ENCODE results near the gene PSIP1. TPM values are rescaled to one million over a fixed set of nuclear protein-coding genes. Genes with fewer than 3 reads are reported as not detected.

The PSIP1 gene
- total and polyA plus RNA-seq, 12 donors: 13.6 to 31.7 (median 21.3) TPM

DNA sequence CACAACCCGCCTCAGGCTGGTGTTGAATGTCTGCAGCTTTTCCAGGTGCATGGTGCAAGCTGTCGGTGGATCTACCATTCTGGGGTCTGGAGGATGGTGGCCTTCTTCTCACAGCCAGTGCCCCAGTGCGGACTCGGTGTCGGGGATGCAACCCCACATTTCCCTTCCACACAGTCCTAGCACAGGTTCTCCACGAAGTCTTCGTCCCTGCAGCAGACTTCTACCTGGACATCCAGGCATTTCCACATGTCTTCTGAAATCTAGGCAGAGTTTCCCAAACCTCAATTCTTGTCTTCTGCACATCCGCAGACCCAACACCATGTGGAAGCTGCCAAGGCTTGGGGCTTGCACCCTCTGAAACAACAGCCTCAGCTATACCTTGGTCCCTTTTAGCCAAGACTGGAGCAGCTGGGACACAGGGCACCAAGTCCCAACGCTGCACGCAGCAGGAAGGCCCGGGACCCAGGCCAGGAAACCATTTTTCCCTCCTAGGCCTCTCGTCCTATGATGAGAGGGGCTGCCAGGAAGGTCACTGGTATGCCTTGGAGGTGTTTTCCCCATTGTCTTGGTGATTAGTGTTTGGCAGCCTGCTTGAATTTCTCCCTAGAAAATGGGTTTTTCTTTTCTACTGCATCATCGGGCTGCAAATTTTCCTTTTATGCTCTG, 18.2 kb downstream of the PSIP1 start:
- Histone ChIP-seq H3K36me3 (peaks cover 0 to 45% (median 0%) of the 10 kb centered on the region in 9 donors), H3K27ac (no peak overlapping the region), H3K4me3 (no peak overlapping the region), H3K4me1 (peaks cover 0 to 10% (median 0%) of the 10 kb centered on the region in 9 donors), H3K9me3 (no peaks in the 10 kb centered on the region), H3K27me3 (no peaks in the 10 kb centered on the region)
- DNase-seq (no peak), ATAC-seq (no peak)
- TF ChIP-seq, protein P1, sequence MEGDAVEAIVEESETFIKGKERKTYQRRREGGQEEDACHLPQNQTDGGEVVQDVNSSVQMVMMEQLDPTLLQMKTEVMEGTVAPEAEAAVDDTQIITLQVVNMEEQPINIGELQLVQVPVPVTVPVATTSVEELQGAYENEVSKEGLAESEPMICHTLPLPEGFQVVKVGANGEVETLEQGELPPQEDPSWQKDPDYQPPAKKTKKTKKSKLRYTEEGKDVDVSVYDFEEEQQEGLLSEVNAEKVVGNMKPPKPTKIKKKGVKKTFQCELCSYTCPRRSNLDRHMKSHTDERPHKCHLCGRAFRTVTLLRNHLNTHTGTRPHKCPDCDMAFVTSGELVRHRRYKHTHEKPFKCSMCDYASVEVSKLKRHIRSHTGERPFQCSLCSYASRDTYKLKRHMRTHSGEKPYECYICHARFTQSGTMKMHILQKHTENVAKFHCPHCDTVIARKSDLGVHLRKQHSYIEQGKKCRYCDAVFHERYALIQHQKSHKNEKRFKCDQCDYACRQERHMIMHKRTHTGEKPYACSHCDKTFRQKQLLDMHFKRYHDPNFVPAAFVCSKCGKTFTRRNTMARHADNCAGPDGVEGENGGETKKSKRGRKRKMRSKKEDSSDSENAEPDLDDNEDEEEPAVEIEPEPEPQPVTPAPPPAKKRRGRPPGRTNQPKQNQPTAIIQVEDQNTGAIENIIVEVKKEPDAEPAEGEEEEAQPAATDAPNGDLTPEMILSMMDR (IDR thresholded peaks at IDR 0.05): no peak
- intact Hi-C loops (cut with DNase I): loop anchor here in 2 of 10 donors (5.0 to 10.0 kb wide), 2 partner anchors 50 to 178 kb away; no protein-coding TSS in a partner anchor
- WGBS, 2 donors: 87 to 96% methylated on average over 13 of the region's 13 CpGs

DNA sequence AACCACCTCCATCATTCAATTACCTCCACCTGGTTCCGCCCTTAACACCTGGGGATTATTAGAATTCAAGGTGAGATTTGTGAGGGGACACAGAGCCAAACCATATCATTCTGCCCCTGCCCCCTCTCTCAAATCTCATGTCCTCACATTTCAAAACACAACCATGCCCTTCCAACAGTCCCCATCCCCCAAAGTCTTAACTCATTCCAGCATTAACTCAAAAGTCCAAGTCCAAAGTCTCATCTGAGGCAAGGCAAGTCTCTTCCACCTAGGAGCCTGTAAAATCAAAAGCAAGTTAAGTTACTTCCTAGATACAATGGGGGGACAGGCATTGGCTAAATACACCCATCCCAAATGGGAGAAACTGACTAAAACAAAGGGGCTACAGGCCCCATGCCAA, 18.8 kb downstream of the PSIP1 start:
- H3K27me3 ChIP-seq: no peaks in the 10 kb centered on the region
- H3K4me1 ChIP-seq: peaks cover 0 to 10% (median 0%) of the 10 kb centered on the region in 9 donors
- intact Hi-C loops (cut with DNase I): loop anchor here in 2 of 10 donors (5.0 to 10.0 kb wide), 2 partner anchors 50 to 177 kb away; no protein-coding TSS in a partner anchor
- no peaks in the 10 kb centered on the region for H3K9me3 ChIP-seq
- no peak for ATAC-seq
- peaks cover 0 to 52% (median 0%) of the 10 kb centered on the region in 9 donors for H3K36me3 ChIP-seq
- no peak for DNase-seq
- H3K27ac ChIP-seq: no peak overlapping the region
- WGBS, 2 donors: 100% methylated on average over 1 of the region's 1 CpG
- H3K4me3 ChIP-seq: no peak overlapping the region
- TF ChIP-seq, protein P1 (IDR thresholded peaks at IDR 0.05): no peak

DNA sequence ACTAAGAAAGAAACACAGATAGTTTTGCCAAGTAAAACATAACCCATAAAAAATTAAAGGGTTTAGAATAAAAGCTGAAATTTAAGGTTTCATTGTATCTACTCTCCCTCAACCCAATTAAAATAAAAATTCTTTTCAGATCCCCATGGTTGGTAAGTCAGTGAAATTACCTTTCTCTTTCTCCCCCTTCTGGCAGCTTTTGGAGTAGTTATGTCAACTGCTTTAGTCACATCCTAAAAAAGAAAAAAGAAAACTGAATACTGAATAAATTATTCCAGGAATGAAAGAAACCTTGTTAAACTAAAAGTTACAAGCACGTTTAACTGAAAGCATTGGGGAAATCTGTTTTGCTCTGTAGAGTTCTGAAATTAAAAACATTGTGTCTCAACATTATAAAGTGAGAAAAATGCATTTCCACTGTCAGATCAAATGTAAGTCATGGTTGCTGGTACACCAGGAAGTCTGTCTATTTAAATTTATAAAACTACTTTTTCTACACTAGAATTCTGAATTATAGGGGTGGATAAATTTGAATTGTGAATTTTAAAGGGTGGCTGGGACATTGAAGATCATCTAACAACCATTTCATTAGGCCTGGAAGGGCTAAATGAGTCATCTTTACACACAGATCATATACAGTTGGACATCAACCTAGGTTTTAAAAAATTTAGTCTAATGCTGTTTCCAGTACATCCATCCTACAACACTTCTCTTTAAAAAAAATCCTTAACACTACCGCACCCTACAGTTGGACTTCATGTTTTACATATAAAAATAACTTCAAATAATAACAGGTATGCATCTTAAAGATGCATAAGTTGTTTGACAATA, 24.7 kb downstream of the PSIP1 start:
- Histone ChIP-seq H3K9me3 (no peaks in the 10 kb centered on the region), H3K27me3 (no peaks in the 10 kb centered on the region), H3K4me3 (no peak overlapping the region), H3K27ac (no peak overlapping the region), H3K36me3 (peaks cover 0 to 91% (median 4%) of the 10 kb centered on the region in 9 donors), H3K4me1 (no peaks in the 10 kb centered on the region)
- DNase-seq (no peak), ATAC-seq (no peak)
- 80 to 83% methylated on average over 2 of the region's 2 CpGs for WGBS, 2 donors
- intact Hi-C loops (cut with DNase I): loop anchor here in 1 of 10 donors (10.0 kb wide), 1 partner anchor 119 kb away; no protein-coding TSS in a partner anchor
- TF ChIP-seq, protein P1 (IDR thresholded peaks at IDR 0.05): peak in 7 of 9 donors; percentile 27 to 51 (median 45)

GRCh38 chr9:15484802-15485201, 26.0 kb downstream of the PSIP1 start:
- TF ChIP-seq, protein P1 (IDR thresholded peaks at IDR 0.05): no peak
- H3K9me3 ChIP-seq: no peaks in the 10 kb centered on the region
- no peak overlapping the region for H3K27ac ChIP-seq
- intact Hi-C loops (cut with DNase I): loop anchor here in 1 of 10 donors (10.0 kb wide), 1 partner anchor 120 kb away; no protein-coding TSS in a partner anchor
- ATAC-seq (no peak), DNase-seq (no peak)
- no peaks in the 10 kb centered on the region for H3K4me1 ChIP-seq
- no peak overlapping the region for H3K4me3 ChIP-seq
- 97 to 98% methylated on average over 6 of the region's 6 CpGs for WGBS, 2 donors
- no peaks in the 10 kb centered on the region for H3K27me3 ChIP-seq
- peaks cover 0 to 87% (median 4%) of the 10 kb centered on the region in 9 donors for H3K36me3 ChIP-seq

Data from heart right ventricle (tissue), 16 donors.